MCF 10A (cell line): ENCODE results near the gene ISM1. TPM values are rescaled to one million over a fixed set of nuclear protein-coding genes. Genes with fewer than 3 reads are reported as not detected.

Source experiments
- BruUV-seq: library from RNA; stranded (reverse); fragments of 400-500 nt; replicated peaks from 2 replicates; lab custom pipeline; 2021; lab: Mats Ljungman, UMichigan
- CTCF ChIA-PET: fragments of 300-600 bp; sonication (Branson Sonifier 250); formaldehyde crosslinking; extraction: SDS; loops from one replicate; lab custom pipeline; 2021; ENCODE audit warnings: antibody characterized with exemption, inconsistent platforms; lab: Yijun Ruan, JAX
- POLR2A ChIA-PET: fragments of 300-600, 350-650 bp; sonication (Branson Sonifier 250); formaldehyde crosslinking; extraction: SDS; loops from one replicate; lab custom pipeline; 2020; ENCODE audit warnings: antibody characterized with exemption, inconsistent platforms; lab: Yijun Ruan, JAX
- DNase-seq: peaks from one replicate; pipeline ENCODE4 v3.0.0-alpha.2; 2018; ENCODE audit not compliant: unreplicated experiment
- H3K27ac Mint-ChIP-seq: one replicate; pipeline ENCODE4 v1.8.0; 2022; ENCODE audit warnings: mild to moderate bottlenecking, low read depth, mixed read lengths; ENCODE audit not compliant: unreplicated experiment
- H3K27me3 Mint-ChIP-seq: one replicate; pipeline ENCODE4 v1.8.0; 2022; ENCODE audit warnings: mixed read lengths; ENCODE audit not compliant: insufficient read depth, unreplicated experiment
- H3K36me3 Mint-ChIP-seq: one replicate; pipeline ENCODE4 v1.8.0; 2022; ENCODE audit warnings: mild to moderate bottlenecking, moderate library complexity, mixed read lengths; ENCODE audit not compliant: insufficient read depth, unreplicated experiment
- H3K4me1 Mint-ChIP-seq: one replicate; pipeline ENCODE4 v1.8.0; 2022; ENCODE audit warnings: mixed read lengths; ENCODE audit not compliant: insufficient read depth, unreplicated experiment
- H3K4me3 Mint-ChIP-seq: one replicate; pipeline ENCODE4 v1.8.0; 2022; ENCODE audit warnings: mild to moderate bottlenecking, moderate library complexity, mixed read lengths; ENCODE audit not compliant: unreplicated experiment
- H3K9me3 Mint-ChIP-seq: one replicate; pipeline ENCODE4 v1.8.0; 2022; ENCODE audit warnings: mixed read lengths; ENCODE audit not compliant: unreplicated experiment
- intact Hi-C: fragments of 100-400 bp; cut with micrococcal nuclease; formaldehyde crosslinking; loops from 2 replicates; pipeline ENCODE4 v1.14.1; 2022
- total RNA-seq: library from RNA; stranded (reverse); gene quantifications from 2 replicates; pipeline ENCODE4 v1.2.3, GENCODE V29; 2022
- TF ChIP-seq, protein P1 (sequence below): fragments of 200-600 bp; IDR thresholded peaks from one replicate; pipeline ENCODE4 v1.8.0; 2022; ENCODE audit warnings: antibody characterized with exemption, mild to moderate bottlenecking; ENCODE audit not compliant: unreplicated experiment

The ISM1 gene
- total RNA-seq, 1 experiment from 2014 or later: 1.0 TPM

DNA sequence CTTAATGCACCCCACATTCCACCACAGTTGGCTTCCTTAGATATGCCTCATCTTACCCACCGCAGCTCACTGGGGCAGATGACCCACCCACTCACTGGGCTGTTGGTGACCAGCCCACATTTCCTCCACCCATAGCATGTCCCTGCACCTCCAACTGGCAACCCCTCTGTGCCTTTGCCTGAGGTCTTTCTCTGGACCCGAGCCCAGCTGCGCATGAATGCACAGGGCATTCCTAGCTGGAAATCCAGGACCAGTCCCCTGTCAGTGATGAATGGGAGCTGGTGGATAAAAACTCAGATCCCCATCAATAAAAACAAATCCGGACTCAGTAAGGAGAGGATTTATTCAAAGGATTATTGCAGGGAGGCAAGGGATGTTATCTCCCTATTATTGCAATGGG lies 75.0 kb downstream of the ISM1 start:
- Mint-ChIP-seq H3K36me3 (no peaks in the 10 kb centered on the region), H3K4me3 (no peak overlapping the region), H3K27me3 (no peaks in the 10 kb centered on the region), H3K4me1 (no peaks in the 10 kb centered on the region), H3K27ac (no peak overlapping the region), H3K9me3 (no peaks in the 10 kb centered on the region)
- TF ChIP-seq, protein P1, sequence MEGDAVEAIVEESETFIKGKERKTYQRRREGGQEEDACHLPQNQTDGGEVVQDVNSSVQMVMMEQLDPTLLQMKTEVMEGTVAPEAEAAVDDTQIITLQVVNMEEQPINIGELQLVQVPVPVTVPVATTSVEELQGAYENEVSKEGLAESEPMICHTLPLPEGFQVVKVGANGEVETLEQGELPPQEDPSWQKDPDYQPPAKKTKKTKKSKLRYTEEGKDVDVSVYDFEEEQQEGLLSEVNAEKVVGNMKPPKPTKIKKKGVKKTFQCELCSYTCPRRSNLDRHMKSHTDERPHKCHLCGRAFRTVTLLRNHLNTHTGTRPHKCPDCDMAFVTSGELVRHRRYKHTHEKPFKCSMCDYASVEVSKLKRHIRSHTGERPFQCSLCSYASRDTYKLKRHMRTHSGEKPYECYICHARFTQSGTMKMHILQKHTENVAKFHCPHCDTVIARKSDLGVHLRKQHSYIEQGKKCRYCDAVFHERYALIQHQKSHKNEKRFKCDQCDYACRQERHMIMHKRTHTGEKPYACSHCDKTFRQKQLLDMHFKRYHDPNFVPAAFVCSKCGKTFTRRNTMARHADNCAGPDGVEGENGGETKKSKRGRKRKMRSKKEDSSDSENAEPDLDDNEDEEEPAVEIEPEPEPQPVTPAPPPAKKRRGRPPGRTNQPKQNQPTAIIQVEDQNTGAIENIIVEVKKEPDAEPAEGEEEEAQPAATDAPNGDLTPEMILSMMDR: no peak
- BruUV-seq: no TSS peak
- ChIA-PET POLR2A (no interaction called here), CTCF (no interaction called here)
- no peak for DNase-seq
- intact Hi-C loops: no loop called here

DNA sequence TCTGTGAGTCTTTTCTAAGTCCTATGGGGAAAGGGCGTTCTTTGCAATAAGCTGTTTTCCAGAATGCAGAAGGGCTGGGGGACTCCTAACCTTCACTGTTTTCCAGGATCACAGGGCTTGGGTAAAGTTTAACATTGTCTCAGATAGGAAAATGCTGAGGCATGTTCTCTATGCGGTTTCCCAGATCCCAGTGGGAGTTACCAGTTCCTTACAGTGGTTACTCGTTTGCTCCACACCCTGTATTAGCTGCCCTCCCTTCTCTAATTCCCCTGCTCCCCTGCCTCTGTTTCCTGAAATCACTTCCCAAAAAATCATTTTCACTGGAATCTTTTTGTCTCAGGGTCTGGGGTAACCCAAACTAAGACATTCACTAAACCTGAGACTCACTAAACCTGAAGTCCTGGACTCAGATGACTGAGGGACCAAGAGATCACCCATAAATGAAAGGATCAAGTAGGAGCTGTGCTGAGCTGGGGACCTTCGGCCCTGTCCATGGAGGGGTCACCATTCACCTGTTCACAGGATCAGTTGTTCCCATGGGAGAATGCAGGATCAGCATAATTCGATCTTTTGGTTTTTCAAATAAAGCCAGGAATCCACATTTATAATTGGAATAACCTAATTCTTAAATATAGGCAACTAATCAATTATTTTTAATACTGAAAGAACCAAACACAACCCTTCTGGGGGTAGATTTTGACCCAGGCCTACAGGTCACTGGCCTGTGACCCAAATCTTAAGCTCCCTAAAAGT lies 76.2 kb downstream of the ISM1 start:
- BruUV-seq: no TSS peak
- H3K27me3 Mint-ChIP-seq: no peaks in the 10 kb centered on the region
- H3K36me3 Mint-ChIP-seq: no peaks in the 10 kb centered on the region
- H3K4me1 Mint-ChIP-seq: no peaks in the 10 kb centered on the region
- CTCF ChIA-PET: interaction anchor here (1.4 kb wide), 1 partner anchor 178 kb away, joined by 4 read pairs; no protein-coding TSS in a partner anchor
- POLR2A ChIA-PET: interaction anchor here (1.7 kb wide), 1 partner anchor 10 kb away, joined by 6 read pairs; no protein-coding TSS in a partner anchor
- H3K4me3 Mint-ChIP-seq: no peak overlapping the region
- H3K9me3 Mint-ChIP-seq: no peaks in the 10 kb centered on the region
- TF ChIP-seq, protein P1: no peak
- no peak overlapping the region for H3K27ac Mint-ChIP-seq
- DNase-seq: no peak
- intact Hi-C loops: no loop called here

DNA sequence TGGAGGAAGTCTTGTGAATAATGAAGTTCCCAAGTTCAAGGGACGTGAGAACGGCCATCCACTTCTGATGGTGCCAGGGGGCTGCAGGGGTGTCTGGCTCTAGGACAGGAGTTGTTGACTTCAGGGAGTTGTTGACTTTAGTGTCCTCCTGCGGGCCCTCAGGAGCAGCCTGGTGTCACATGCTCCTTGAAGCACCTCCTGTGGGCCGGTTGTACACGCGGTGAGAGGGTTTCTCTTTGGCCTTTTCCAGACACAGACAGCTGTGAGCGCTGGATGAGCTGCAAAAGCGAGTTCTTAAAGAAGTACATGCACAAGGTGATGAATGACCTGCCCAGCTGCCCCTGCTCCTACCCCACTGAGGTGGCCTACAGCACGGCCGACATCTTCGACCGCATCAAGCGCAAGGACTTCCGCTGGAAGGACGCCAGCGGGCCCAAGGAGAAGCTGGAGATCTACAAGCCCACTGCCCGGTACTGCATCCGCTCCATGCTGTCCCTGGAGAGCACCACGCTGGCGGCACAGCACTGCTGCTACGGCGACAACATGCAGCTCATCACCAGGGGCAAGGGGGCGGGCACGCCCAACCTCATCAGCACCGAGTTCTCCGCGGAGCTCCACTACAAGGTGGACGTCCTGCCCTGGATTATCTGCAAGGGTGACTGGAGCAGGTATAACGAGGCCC lies 77.8 kb downstream of the ISM1 start:
- no peak for DNase-seq
- no TSS peak for BruUV-seq
- POLR2A ChIA-PET: interaction anchor here (0.6 kb wide), 1 partner anchor 33 kb away, joined by 3 read pairs; no protein-coding TSS in a partner anchor
- Mint-ChIP-seq H3K9me3 (no peaks in the 10 kb centered on the region), H3K27ac (no peak overlapping the region), H3K4me3 (no peak overlapping the region), H3K36me3 (no peaks in the 10 kb centered on the region), H3K4me1 (no peaks in the 10 kb centered on the region), H3K27me3 (no peaks in the 10 kb centered on the region)
- CTCF ChIA-PET: interaction anchor here (0.6 to 1.7 kb wide), 5 partner anchors 178 to 784 kb away, joined by 3 to 6 read pairs (median 4); no protein-coding TSS in a partner anchor
- TF ChIP-seq, protein P1: no peak
- intact Hi-C loops: no loop called here

DNA sequence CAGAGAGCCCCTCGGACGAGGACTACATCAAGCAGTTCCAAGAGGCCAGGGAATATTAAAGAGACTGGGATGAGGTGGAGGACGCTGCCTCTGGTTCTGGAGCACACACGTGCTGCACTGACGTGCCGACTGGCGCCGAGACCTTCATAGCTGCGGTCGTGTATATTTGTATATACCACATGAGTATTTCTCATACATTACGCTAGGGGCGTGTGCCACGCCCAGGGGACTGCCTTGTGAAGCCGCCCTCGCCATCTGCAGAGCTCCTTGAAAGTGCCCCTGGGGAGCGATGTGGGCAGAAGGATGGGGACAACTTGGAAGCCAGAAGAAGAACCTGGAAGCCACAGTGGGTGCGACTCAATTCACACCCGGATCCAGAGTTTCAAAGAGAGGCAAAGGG lies 78.3 kb downstream of the ISM1 start:
- Mint-ChIP-seq H3K9me3 (no peaks in the 10 kb centered on the region), H3K27ac (no peak overlapping the region), H3K27me3 (no peaks in the 10 kb centered on the region), H3K36me3 (no peaks in the 10 kb centered on the region), H3K4me1 (no peaks in the 10 kb centered on the region), H3K4me3 (no peak overlapping the region)
- DNase-seq: no peak
- TF ChIP-seq, protein P1: no peak
- no TSS peak for BruUV-seq
- intact Hi-C loops: no loop called here
- ChIA-PET POLR2A (interaction anchor here (0.6 kb wide), 1 partner anchor 32 kb away, joined by 3 read pairs; no protein-coding TSS in a partner anchor), CTCF (interaction anchor here (0.6 to 1.7 kb wide), 5 partner anchors 179 to 706 kb away, joined by 3 to 6 read pairs (median 5); no protein-coding TSS in a partner anchor)
